Nephron (organoid): Measurements from ENCODE around the gene CAPS.
"Not testable (repeated sequence)": the region's sequence is repeated elsewhere in the genome, so short reads cannot be mapped to it uniquely, and the experiment has no call there.

Experiments used
- H3K27ac Mint-ChIP-seq, 3 experiments: 2 replicates each; pipeline ENCODE4 v1.8.0; 2020; ENCODE audit warnings: mixed read lengths in 3 of 3, mild to moderate bottlenecking in 2 of 3, moderate library complexity in 1 of 3
- H3K27me3 Mint-ChIP-seq: 2 replicates; pipeline ENCODE4 v1.8.0; 2021; ENCODE audit warnings: low read depth, mild to moderate bottlenecking, moderate library complexity, mixed read lengths
- H3K36me3 Mint-ChIP-seq: 2 replicates; pipeline ENCODE4 v1.8.0; 2020; ENCODE audit warnings: low read depth, mixed read lengths
- H3K4me1 Mint-ChIP-seq: 2 replicates; pipeline ENCODE4 v1.8.0; 2020; ENCODE audit warnings: mixed read lengths
- H3K4me3 Mint-ChIP-seq, 3 experiments: 2 replicates each; pipeline ENCODE4 v1.8.0; 2020; ENCODE audit warnings: mild to moderate bottlenecking in 3 of 3, mixed read lengths in 3 of 3, moderate library complexity in 2 of 3
- H3K9me3 Mint-ChIP-seq: 2 replicates; pipeline ENCODE4 v1.8.0; 2020; ENCODE audit warnings: mixed read lengths
- CTCF ChIP-seq, 3 experiments: fragments of 200-600 bp; sonication (generic); IDR thresholded peaks; one replicate each; pipeline ENCODE4 v1.5.0; 2021; ENCODE audit warnings: antibody characterized with exemption in 3 of 3; ENCODE audit not compliant: unreplicated experiment in 3 of 3

Gene CAPS

GRCh38 chr19:5959260-5960004 lies 45.4 kb downstream of the CAPS start:
- Mint-ChIP-seq H3K9me3 (no peaks in the 10 kb centered on the region), H3K27ac (peak overlapping the region; percentile 44 to 81 (median 46)), H3K27me3 (peaks cover 4% of the 10 kb centered on the region), H3K36me3 (no peaks in the 10 kb centered on the region), H3K4me3 (no peak overlapping the region), H3K4me1 (peaks cover 65% of the 10 kb centered on the region)
- no peak for TF ChIP-seq CTCF (IDR thresholded peaks at IDR 0.05; ENCODE audit: unreplicated experiment in 3 of 3)

GRCh38 chr19:5960005-5961001 lies 46.2 kb downstream of the CAPS start:
- peak overlapping the region in 1 of 3 experiments; percentile 1 for H3K4me3 Mint-ChIP-seq
- TF ChIP-seq CTCF (IDR thresholded peaks at IDR 0.05; ENCODE audit: unreplicated experiment in 3 of 3), result no peak
- H3K27me3 Mint-ChIP-seq, result peaks cover 4% of the 10 kb centered on the region
- H3K9me3 Mint-ChIP-seq, result no peaks in the 10 kb centered on the region
- H3K4me1 Mint-ChIP-seq, result peaks cover 56% of the 10 kb centered on the region
- H3K36me3 Mint-ChIP-seq, result no peaks in the 10 kb centered on the region
- peak overlapping the region; percentile 44 to 81 (median 46) for H3K27ac Mint-ChIP-seq

GRCh38 chr19:5961641-5961968 lies 47.6 kb downstream of the CAPS start:
- Mint-ChIP-seq H3K27ac (peak overlapping the region; percentile 92 to 95 (median 93)), H3K4me1 (peaks cover 55% of the 10 kb centered on the region), H3K4me3 (peak overlapping the region in 2 of 3 experiments; percentile 2 to 9)
- H3K36me3 Mint-ChIP-seq, H3K9me3 Mint-ChIP-seq, H3K27me3 Mint-ChIP-seq: not testable (repeated sequence)

GRCh38 chr19:5961969-5962945 lies 48.2 kb downstream of the CAPS start:
- Mint-ChIP-seq H3K4me3 (peak overlapping the region; percentile 2 to 11 (median 9)), H3K9me3 (no peaks in the 10 kb centered on the region), H3K4me1 (peaks cover 57% of the 10 kb centered on the region), H3K36me3 (peaks cover 3% of the 10 kb centered on the region), H3K27ac (peak overlapping the region; percentile 92 to 95 (median 93)), H3K27me3 (peaks cover 4% of the 10 kb centered on the region)
- TF ChIP-seq CTCF (IDR thresholded peaks at IDR 0.05; ENCODE audit: unreplicated experiment in 3 of 3), result no peak

GRCh38 chr19:5963259-5963658 lies 49.2 kb downstream of the CAPS start:
- H3K4me3 Mint-ChIP-seq, H3K9me3 Mint-ChIP-seq, H3K36me3 Mint-ChIP-seq, H3K27me3 Mint-ChIP-seq: not testable (repeated sequence)
- Mint-ChIP-seq H3K27ac (peak overlapping the region; percentile 92 to 95 (median 93)), H3K4me1 (peaks cover 58% of the 10 kb centered on the region)

GRCh38 chr19:5963855-5964254 lies 49.8 kb downstream of the CAPS start:
- Mint-ChIP-seq H3K9me3 (no peaks in the 10 kb centered on the region), H3K36me3 (peaks cover 3% of the 10 kb centered on the region), H3K27me3 (peaks cover 3% of the 10 kb centered on the region), H3K4me1 (peaks cover 62% of the 10 kb centered on the region), H3K27ac (peak overlapping the region in 2 of 3 experiments; percentile 38 to 75), H3K4me3 (no peak overlapping the region)
- no peak for TF ChIP-seq CTCF (IDR thresholded peaks at IDR 0.05; ENCODE audit: unreplicated experiment in 3 of 3)
